Kidney (tissue), 14 donors: ENCODE measurements around the gene TAOK3. TPM values are rescaled to one million over a fixed set of nuclear protein-coding genes. Genes with fewer than 3 reads are reported as not detected.
A peak's percentile ranks its signal among the peaks of the same experiment; 100 is the strongest.

Source experiments
- DNase-seq, 5 donors: peaks; one replicate each; pipeline ENCODE4 v3.0.0-alpha.2; 2013 to 2020
- FAIRE-seq: peaks from 2 replicates; lab custom pipeline; 2012; peaks lifted over from hg19 to GRCh38; lab: Jason Lieb, UNC
- H3K27ac ChIP-seq, 2 donors: one replicate each; pipeline ENCODE4 v1.7.0; 2013; ENCODE audit warnings: low read depth in 2 of 2, low read length in 2 of 2, inconsistent platforms in 1 of 2
- H3K27me3 ChIP-seq: one replicate; pipeline ENCODE4 v1.7.1; 2013; ENCODE audit warnings: low read length, inconsistent platforms; ENCODE audit not compliant: control insufficient read depth, insufficient read depth
- H3K36me3 ChIP-seq, 3 donors: one replicate each; pipeline versions ENCODE4 v1.7.0 to v1.7.1; 2013; ENCODE audit warnings: low read length in 3 of 3, control low read depth in 1 of 3, inconsistent platforms in 1 of 3; ENCODE audit not compliant: insufficient read depth in 3 of 3, control insufficient read depth in 2 of 3
- H3K4me1 ChIP-seq, 3 donors: one replicate each; pipeline versions ENCODE4 v1.7.0 to v1.7.1; 2013; ENCODE audit warnings: low read length in 3 of 3, inconsistent platforms in 1 of 3, low read depth in 1 of 3; ENCODE audit not compliant: control insufficient read depth in 2 of 3, insufficient read depth in 2 of 3
- H3K4me3 ChIP-seq, 3 donors: one replicate each; pipeline versions ENCODE4 v1.7.0 to v1.8.1; 2013; ENCODE audit warnings: low read length in 3 of 3, control low read depth in 1 of 3, inconsistent platforms in 1 of 3
- H3K9ac ChIP-seq, 3 donors: one replicate each; pipeline versions ENCODE4 v1.7.0 to v1.7.1; 2013; ENCODE audit warnings: low read length in 3 of 3, control low read depth in 1 of 3, inconsistent platforms in 1 of 3
- H3K9me3 ChIP-seq, 3 donors: one replicate each; pipeline versions ENCODE4 v1.7.0 to v1.7.1; 2013; ENCODE audit warnings: low read length in 3 of 3, control low read depth in 1 of 3, inconsistent platforms in 1 of 3; ENCODE audit not compliant: control insufficient read depth in 2 of 3, insufficient read depth in 1 of 3
- CTCF ChIP-seq: IDR thresholded peaks from 3 replicates; pipeline ENCODE4 v1.5.1; 2012; ENCODE audit warnings: mild to moderate bottlenecking, moderate library complexity, borderline replicate concordance; ENCODE audit not compliant: insufficient read depth; ENCODE audit errors: extremely low read depth
- intact Hi-C: fragments of 100-400 bp; cut with DNase I; formaldehyde crosslinking; loops from one replicate; pipeline ENCODE4 v1.11.1; 2022
- polyA plus RNA-seq: library from polyadenylated mRNA; stranded (reverse); fragments of 350-450 nt; fragmentation: Illumina TruSeq; extraction: RNeasy Lipid Tissue Mini Kit (QIAGEN cat#74804); gene quantifications from one replicate; pipeline ENCODE4 v1.2.3, GENCODE V29; 2014; ENCODE audit warnings: low read depth, low replicate concordance; ENCODE audit not compliant: insufficient read depth
- total RNA-seq: library from RNA; stranded (reverse); fragmentation: NEBNext Ultra II Directional; extraction: Animal tissue kit (Norgen Biotek cat#: 25700); gene quantifications from one replicate; pipeline ENCODE4 v1.2.1, GENCODE V29; 2021
- donor health status: control.
- donor health status: control.
- donor health status: control.
- donor health status: control.
- donor health status: control.
- donor health status: DM: yes; HTN: yes; CAD: no.
- donor health status: Normal renal cell carcinoma (clear cell type).

The TAOK3 gene
- total and polyA plus RNA-seq, 2 donors from 2014 or later = 14.0 to 36.1 TPM

- intact Hi-C loops = no loop called here
- no peaks in the 10 kb centered on the region for H3K27me3 ChIP-seq
- peak overlapping the region; percentile 12 to 73 (median 41) for H3K9ac ChIP-seq
- peak overlapping the region; percentile 42 to 59 (median 42) for H3K4me3 ChIP-seq
- H3K4me1 ChIP-seq = peaks cover 0 to 19% (median 8%) of the 10 kb centered on the region in 3 donors
- H3K9me3 ChIP-seq = no peaks in the 10 kb centered on the region
- FAIRE-seq (no peak), DNase-seq (peak in 3 of 5 donors; percentile 11 to 60 (median 58))
- TF ChIP-seq CTCF = no peak
- H3K36me3 ChIP-seq = no peaks in the 10 kb centered on the region
- peak overlapping the region; percentile 52 to 83 for H3K27ac ChIP-seq
Observed at GRCh38 chr12:118190266-118190665, 182.4 kb downstream of the TAOK3 start.

- H3K9me3 ChIP-seq = no peaks in the 10 kb centered on the region
- intact Hi-C loops = no loop called here
- FAIRE-seq = no peak
- no peak for TF ChIP-seq CTCF
- H3K9ac ChIP-seq = peak overlapping the region; percentile 12 to 73 (median 41)
- H3K4me1 ChIP-seq = peaks cover 0 to 19% (median 8%) of the 10 kb centered on the region in 3 donors
- H3K27ac ChIP-seq = peak overlapping the region; percentile 68 to 70
- peak overlapping the region; percentile 42 to 59 (median 42) for H3K4me3 ChIP-seq
- peak in 4 of 5 donors; percentile 54 to 81 (median 62) for DNase-seq
- no peaks in the 10 kb centered on the region for H3K27me3 ChIP-seq
- H3K36me3 ChIP-seq = no peaks in the 10 kb centered on the region
Observed at GRCh38 chr12:118189741-118190191, 182.9 kb downstream of the TAOK3 start.

- Histone ChIP-seq H3K27ac (no peak overlapping the region), H3K9ac (peak overlapping the region in 1 of 3 donors; percentile 6), H3K27me3 (no peaks in the 10 kb centered on the region), H3K4me1 (peaks cover 0 to 19% (median 8%) of the 10 kb centered on the region in 3 donors), H3K4me3 (peak overlapping the region; percentile 13 to 51 (median 33)), H3K9me3 (no peaks in the 10 kb centered on the region), H3K36me3 (no peaks in the 10 kb centered on the region)
- TF ChIP-seq CTCF = no peak
- intact Hi-C loops = no loop called here
- DNase-seq (peak in 4 of 5 donors; percentile 46 to 80 (median 52)), FAIRE-seq (no peak)
Observed at GRCh38 chr12:118188690-118189371, 183.9 kb downstream of the TAOK3 start.
